Astrocyte (in vitro differentiated cells and primary cell): Measurements from ENCODE around the gene HOXC9.

Source experiments
- CTCF ChIP-seq: IDR thresholded peaks from 2 replicates; pipeline ENCODE4 v1.5.1; 2011; ENCODE audit warnings: low read depth, mild to moderate bottlenecking, inconsistent platforms, low read length, moderate library complexity; ENCODE audit not compliant: insufficient read depth
- EZH2 ChIP-seq: IDR thresholded peaks from 2 replicates; pipeline ENCODE4 v1.6.1; 2012; ENCODE audit warnings: mild to moderate bottlenecking, low read length, inconsistent platforms; ENCODE audit not compliant: insufficient read depth

DNA sequence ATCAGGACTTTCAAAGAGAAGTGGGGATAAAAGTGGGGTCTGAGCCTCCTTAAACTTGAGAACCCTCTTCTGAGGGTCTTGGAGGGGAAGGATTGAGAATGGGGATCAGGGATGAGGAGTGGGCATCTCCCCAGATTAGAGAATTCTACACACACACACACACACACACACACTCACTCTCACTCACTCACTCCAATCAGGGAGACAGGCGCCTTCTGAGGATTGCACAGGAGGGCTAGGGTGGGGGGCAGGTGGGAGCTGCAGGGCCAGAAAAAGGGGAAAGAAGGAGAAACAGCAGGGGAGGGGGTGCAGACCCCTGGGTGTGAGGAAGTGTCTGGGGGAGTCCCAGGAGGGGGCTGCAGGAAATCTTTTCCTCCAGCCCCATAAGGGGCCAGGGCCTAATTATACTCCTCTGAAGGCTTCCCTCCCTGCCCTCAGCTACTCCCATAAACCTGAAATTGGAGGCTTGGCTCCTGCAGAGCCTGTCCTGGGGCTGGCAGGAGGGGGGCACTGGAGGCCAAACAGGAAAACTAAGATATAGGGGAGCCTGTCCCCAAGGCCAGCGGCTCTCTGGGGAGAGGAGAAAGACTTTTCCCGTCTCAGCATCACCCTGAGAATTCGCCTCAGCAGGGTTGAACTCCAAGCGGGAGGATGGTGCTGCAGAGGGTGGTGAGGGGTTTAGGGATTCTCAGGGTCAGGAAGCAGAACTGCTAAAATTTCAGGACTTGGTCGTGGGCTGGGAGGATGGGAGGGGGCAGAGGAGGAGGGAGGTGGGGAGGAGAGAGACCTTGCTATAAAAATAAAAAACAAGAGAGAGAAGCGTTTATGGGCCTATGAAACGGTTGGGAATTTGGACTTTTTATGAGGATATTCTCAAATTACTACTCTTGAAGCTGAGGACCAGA, 1.6 kb downstream of the HOXC9 start:
- TF ChIP-seq CTCF = no peak
- TF ChIP-seq EZH2 = peak; percentile 2
